Panc1 (cell line): Measurements from ENCODE around the gene GYPC. TPM values are rescaled to one million over a fixed set of nuclear protein-coding genes. Genes with fewer than 3 reads are reported as not detected.

ENCODE experiments used
- ATAC-seq: fragments of 200-7000 bp; cut with Tn5 transposase; 2 replicates; pipeline ENCODE4 v1.9.1; 2020; ENCODE audit warnings: mild to moderate bottlenecking, moderate library complexity
- BruUV-seq: library from RNA; stranded (reverse); fragments of 400-500 nt; replicated peaks from 2 replicates; lab custom pipeline; 2021; lab: Mats Ljungman, UMichigan
- CTCF ChIA-PET: fragments of 300-600 bp; sonication (Branson Sonifier 250); formaldehyde crosslinking; loops from one replicate; lab custom pipeline; 2022; ENCODE audit warnings: antibody characterized with exemption; lab: Charles Lee
- POLR2A ChIA-PET: fragments of 300-600 bp; sonication (Branson Sonifier 250); formaldehyde crosslinking; loops from one replicate; lab custom pipeline; 2022; ENCODE audit warnings: antibody characterized with exemption; lab: Charles Lee
- DNase-seq: peaks from one replicate; pipeline ENCODE4 v3.0.0-alpha.2; 2010; ENCODE audit warnings: low read depth, low spot score
- H3K27ac ChIP-seq: 2 replicates; pipeline ENCODE4 v1.5.1; 2011; ENCODE audit warnings: mild to moderate bottlenecking, low read length, inconsistent platforms
- H3K27me3 ChIP-seq: fragments of 200-500 bp; sonication (Bioruptor generic); 2 replicates; pipeline ENCODE4 v1.6.0; 2014; ENCODE audit warnings: low read length, inconsistent platforms; ENCODE audit not compliant: control insufficient read depth, insufficient read depth
- H3K36me3 ChIP-seq: fragments of 200-500 bp; sonication (Bioruptor generic); 2 replicates; pipeline ENCODE4 v1.5.1; 2014; ENCODE audit warnings: inconsistent platforms, mild to moderate bottlenecking, low read length, moderate library complexity; ENCODE audit not compliant: control insufficient read depth, insufficient read depth
- H3K4me1 ChIP-seq: 2 replicates; pipeline ENCODE4 v1.5.1; 2011; ENCODE audit warnings: inconsistent platforms, mild to moderate bottlenecking, low read length, moderate library complexity; ENCODE audit not compliant: control insufficient read depth, insufficient read depth
- H3K4me3 ChIP-seq, 2 experiments: 2 replicates each; pipeline ENCODE4 v1.5.1; 2011 to 2012; ENCODE audit warnings: low read depth in 2 of 2, low read length in 2 of 2, mild to moderate bottlenecking in 2 of 2, inconsistent platforms in 1 of 2, moderate library complexity in 1 of 2
- H3K9me3 ChIP-seq: fragments of 200-500 bp; sonication (Bioruptor generic); 2 replicates; pipeline ENCODE4 v1.5.1; 2014; ENCODE audit warnings: low read depth, mild to moderate bottlenecking, inconsistent platforms, low read length, moderate library complexity; ENCODE audit not compliant: control insufficient read depth, insufficient read depth
- POLR2AphosphoS5 ChIP-seq: IDR thresholded peaks from 2 replicates; pipeline ENCODE4 v1.6.1; 2012; ENCODE audit warnings: mild to moderate bottlenecking, low read depth, low read length, moderate library complexity
- TCF7L2 ChIP-seq: IDR thresholded peaks from 2 replicates; pipeline ENCODE4 v1.6.1; 2011; ENCODE audit warnings: mild to moderate bottlenecking, low read depth, low read length, inconsistent platforms
- in situ Hi-C: cut with HindIII; loops from 2 replicates; pipeline ENCODE4 v1.10.0; 2016; ENCODE audit warnings: low sequenced_read_pairs, low pct_unique_long_range_greater_than_20kb
- intact Hi-C: fragments of 100-400 bp; cut with micrococcal nuclease; formaldehyde crosslinking; loops from one replicate; pipeline ENCODE4 v1.10.0; 2022; ENCODE audit not compliant: unreplicated experiment
- total RNA-seq: library from RNA; stranded (reverse); gene quantifications from one replicate; pipeline ENCODE4 v1.2.1, GENCODE V29; 2021; ENCODE audit not compliant: unreplicated experiment
- TF ChIP-seq, protein P1 (sequence below), 2 experiments: IDR thresholded peaks; 2 replicates each; pipeline ENCODE4 v1.6.1; 2011 to 2012; ENCODE audit warnings: low read depth in 2 of 2, control low read depth in 1 of 2, low read length in 1 of 2, mild to moderate bottlenecking in 1 of 2, moderate library complexity in 1 of 2; ENCODE audit not compliant: insufficient read depth in 1 of 2
- TF ChIP-seq, protein P2 (sequence below): fragments of 450-650 bp; IDR thresholded peaks from 2 replicates; pipeline ENCODE4 v1.5.1; 2017; ENCODE audit warnings: mild to moderate bottlenecking

The GYPC gene
- total RNA-seq, 1 experiment from 2014 or later = 0.57 TPM

GRCh38 chr2:126653761-126654160, 2.2 kb upstream of the GYPC start:
- Histone ChIP-seq H3K36me3 (no peaks in the 10 kb centered on the region), H3K27me3 (no peaks in the 10 kb centered on the region), H3K27ac (no peak overlapping the region), H3K9me3 (no peaks in the 10 kb centered on the region), H3K4me3 (no peak overlapping the region), H3K4me1 (peaks cover 20% of the 10 kb centered on the region)
- in situ Hi-C loops (no loop called here), intact Hi-C loops (no loop called here)
- ChIA-PET CTCF (no interaction called here), POLR2A (interaction anchor here (0.6 kb wide), 1 partner anchor 189 kb away, joined by 3 read pairs; no protein-coding TSS in a partner anchor)
- no TSS peak for BruUV-seq
- TF ChIP-seq TCF7L2 (no peak), POLR2AphosphoS5 (no peak)
- TF ChIP-seq, protein P1, sequence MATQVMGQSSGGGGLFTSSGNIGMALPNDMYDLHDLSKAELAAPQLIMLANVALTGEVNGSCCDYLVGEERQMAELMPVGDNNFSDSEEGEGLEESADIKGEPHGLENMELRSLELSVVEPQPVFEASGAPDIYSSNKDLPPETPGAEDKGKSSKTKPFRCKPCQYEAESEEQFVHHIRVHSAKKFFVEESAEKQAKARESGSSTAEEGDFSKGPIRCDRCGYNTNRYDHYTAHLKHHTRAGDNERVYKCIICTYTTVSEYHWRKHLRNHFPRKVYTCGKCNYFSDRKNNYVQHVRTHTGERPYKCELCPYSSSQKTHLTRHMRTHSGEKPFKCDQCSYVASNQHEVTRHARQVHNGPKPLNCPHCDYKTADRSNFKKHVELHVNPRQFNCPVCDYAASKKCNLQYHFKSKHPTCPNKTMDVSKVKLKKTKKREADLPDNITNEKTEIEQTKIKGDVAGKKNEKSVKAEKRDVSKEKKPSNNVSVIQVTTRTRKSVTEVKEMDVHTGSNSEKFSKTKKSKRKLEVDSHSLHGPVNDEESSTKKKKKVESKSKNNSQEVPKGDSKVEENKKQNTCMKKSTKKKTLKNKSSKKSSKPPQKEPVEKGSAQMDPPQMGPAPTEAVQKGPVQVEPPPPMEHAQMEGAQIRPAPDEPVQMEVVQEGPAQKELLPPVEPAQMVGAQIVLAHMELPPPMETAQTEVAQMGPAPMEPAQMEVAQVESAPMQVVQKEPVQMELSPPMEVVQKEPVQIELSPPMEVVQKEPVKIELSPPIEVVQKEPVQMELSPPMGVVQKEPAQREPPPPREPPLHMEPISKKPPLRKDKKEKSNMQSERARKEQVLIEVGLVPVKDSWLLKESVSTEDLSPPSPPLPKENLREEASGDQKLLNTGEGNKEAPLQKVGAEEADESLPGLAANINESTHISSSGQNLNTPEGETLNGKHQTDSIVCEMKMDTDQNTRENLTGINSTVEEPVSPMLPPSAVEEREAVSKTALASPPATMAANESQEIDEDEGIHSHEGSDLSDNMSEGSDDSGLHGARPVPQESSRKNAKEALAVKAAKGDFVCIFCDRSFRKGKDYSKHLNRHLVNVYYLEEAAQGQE (IDR thresholded peaks at IDR 0.05; ENCODE audit: insufficient read depth in 1 of 2, low read depth in 2 of 2, low read length in 1 of 2) = no peak
- DNase-seq (no peak), ATAC-seq (no peak)

GRCh38 chr2:126655051-126655450, 907 bp upstream of the GYPC start:
- peaks cover 30% of the 10 kb centered on the region for H3K4me1 ChIP-seq
- DNase-seq = no peak
- no peak for ATAC-seq
- no peaks in the 10 kb centered on the region for H3K36me3 ChIP-seq
- H3K27ac ChIP-seq = no peak overlapping the region
- TF ChIP-seq, protein P2, sequence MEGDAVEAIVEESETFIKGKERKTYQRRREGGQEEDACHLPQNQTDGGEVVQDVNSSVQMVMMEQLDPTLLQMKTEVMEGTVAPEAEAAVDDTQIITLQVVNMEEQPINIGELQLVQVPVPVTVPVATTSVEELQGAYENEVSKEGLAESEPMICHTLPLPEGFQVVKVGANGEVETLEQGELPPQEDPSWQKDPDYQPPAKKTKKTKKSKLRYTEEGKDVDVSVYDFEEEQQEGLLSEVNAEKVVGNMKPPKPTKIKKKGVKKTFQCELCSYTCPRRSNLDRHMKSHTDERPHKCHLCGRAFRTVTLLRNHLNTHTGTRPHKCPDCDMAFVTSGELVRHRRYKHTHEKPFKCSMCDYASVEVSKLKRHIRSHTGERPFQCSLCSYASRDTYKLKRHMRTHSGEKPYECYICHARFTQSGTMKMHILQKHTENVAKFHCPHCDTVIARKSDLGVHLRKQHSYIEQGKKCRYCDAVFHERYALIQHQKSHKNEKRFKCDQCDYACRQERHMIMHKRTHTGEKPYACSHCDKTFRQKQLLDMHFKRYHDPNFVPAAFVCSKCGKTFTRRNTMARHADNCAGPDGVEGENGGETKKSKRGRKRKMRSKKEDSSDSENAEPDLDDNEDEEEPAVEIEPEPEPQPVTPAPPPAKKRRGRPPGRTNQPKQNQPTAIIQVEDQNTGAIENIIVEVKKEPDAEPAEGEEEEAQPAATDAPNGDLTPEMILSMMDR = no peak
- TF ChIP-seq, protein P1 (IDR thresholded peaks at IDR 0.05; ENCODE audit: insufficient read depth in 1 of 2, low read depth in 2 of 2, low read length in 1 of 2) = no peak
- TF ChIP-seq TCF7L2 = no peak
- ChIA-PET POLR2A (no interaction called here), CTCF (no interaction called here)
- H3K27me3 ChIP-seq = no peaks in the 10 kb centered on the region
- in situ Hi-C loops (no loop called here), intact Hi-C loops (no loop called here)
- no peaks in the 10 kb centered on the region for H3K9me3 ChIP-seq
- H3K4me3 ChIP-seq = no peak overlapping the region
- no TSS peak for BruUV-seq
